ENCODE measurements around the gene KMT2C.

The KMT2C gene

DNA sequence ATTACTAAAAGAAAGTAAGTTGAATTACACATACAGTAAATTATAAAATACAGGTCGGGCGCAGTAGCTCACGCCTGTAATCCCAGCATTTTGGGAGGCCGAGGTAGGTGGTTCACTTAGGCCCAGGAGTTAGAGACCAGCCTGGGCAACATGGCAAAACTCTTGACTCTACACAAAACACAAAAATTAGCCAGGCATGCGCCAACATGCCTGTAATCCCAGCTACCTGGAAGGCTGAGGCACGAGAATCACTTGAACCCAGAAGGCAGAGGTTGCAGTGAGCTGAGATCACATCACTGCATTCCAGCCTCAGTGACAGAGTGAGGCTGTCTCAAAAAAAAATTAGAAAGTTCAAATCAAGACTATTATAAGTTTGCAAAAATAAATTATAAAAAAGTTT lies 235.4 kb downstream of the KMT2C start:
- no peak for DNase-seq (ENCODE audit: low spot score)

DNA sequence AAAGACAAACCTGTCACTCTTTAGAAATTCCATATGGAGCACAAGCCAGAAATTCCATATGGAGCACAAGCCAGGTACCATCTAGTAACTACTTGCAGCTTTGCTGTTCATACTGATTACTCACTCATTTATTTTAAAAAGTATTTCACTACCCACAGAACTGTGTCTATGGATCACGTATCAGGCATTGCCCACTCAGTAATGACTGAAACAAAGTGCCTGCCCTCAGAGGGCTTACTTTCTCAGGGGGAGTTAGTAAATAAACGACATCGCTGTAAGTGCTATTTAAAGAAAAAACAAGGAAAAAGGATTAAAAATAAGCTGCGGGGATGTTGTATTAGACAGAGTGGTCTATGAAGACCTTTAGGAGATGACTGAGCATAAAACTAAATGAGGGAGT lies 239.4 kb downstream of the KMT2C start:
- no peak for DNase-seq (ENCODE audit: low spot score)

GRCh38 chr7:152193880-152194279 lies 241.9 kb downstream of the KMT2C start:
- DNase-seq (ENCODE audit: low spot score), result no peak

DNA sequence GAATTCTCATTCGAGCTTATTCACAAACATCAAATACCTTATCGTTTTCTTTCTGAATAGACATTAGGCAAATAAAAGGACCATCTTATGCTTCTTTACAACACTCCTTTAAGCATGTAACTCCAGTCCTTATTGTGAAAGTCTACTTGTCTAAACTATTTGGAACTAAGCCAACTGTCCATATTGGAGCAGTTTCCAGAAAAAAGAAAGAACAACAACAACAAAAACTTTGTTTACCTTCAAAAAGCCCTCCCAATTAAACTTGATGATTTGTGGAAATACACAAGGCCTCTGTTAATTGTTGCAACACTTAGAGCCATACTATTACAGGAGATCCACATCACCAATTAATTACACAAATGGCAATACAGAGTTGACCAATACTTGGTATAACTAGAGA lies 246.7 kb downstream of the KMT2C start:
- no peak for DNase-seq (ENCODE audit: low spot score)

- no peak for DNase-seq (ENCODE audit: low spot score)
Observed at GRCh38 chr7:152185558-152185957, 250.2 kb downstream of the KMT2C start.

GRCh38 chr7:152180587-152180986 lies 255.2 kb downstream of the KMT2C start:
- DNase-seq (ENCODE audit: low spot score), result no peak

DNA sequence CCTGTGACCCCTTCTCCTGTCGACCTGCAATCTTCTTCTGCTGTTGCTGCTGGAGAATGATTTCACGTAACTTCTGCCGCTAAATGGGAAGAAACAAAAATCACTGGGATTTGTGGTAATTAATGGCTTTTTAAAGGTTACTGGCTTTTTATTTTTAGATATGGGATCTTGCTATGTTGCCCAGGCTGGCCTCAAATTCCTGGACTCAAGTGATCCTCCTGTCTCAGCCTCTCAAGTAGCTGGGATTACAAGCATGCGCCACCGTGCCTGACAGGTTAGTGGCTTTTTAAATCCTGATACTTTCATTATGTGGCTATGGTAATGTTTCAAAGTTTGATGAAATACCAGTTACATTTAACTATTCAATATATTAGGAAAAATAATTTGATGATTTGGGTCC lies 255.8 kb downstream of the KMT2C start:
- no peak for DNase-seq (ENCODE audit: low spot score)

GRCh38 chr7:152178405-152179058 lies 257.3 kb downstream of the KMT2C start:
- no peak for DNase-seq (ENCODE audit: low spot score)

DNA sequence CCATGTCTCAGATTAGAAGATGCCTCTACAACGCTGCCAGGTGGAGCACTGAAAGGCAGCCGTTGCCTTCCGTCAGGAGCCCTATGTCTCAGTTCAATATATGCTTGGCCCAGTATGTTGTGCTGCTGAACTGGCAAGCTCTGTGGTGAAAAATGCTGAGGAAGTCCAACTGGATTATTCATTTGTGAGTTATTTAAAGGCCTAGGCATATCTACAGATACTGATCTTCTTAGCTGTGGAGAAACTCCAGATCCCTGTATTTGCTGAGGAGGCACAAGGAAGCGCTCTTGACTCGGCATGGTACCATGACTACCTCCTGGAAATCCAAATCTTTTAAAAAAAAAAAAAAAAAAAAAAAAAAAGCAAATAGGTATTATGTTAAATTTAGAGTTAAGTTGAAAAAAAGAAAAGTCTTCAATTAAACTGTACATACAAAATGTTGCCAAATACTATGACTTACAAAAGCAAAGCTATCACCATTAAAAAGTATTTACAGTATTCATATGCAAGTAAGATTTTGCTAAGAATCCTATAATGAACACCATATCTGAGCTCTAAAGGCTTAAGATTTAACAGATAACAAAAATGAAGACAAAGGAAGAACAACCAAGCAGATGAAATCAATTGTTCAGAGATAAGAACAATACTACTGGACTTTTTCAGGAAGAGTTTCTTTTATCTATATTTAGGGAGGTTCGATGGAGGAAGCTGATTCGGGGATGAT lies 258.0 kb downstream of the KMT2C start:
- DNase-seq (ENCODE audit: low spot score), result no peak

DNA sequence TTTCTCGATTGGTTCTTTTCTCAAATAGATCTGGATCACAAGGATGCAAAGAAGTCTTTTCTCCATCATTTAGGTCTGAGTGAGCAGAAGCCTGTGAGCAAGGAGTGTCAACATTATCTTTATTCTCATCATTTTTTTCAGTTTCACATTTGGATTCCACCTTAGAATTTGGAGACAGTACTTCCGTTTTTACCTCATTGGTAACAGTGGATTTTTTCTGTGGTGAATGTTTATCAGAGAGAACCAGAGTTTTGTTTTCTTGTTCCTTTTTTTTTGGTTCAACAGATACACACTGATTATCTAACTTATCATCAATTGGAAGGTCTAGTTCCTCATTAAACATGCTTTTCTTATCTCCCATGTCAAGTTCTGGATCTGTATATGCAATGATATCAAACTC lies 259.0 kb downstream of the KMT2C start:
- no peak for DNase-seq (ENCODE audit: low spot score)

GRCh38 chr7:152173372-152174070 lies 262.3 kb downstream of the KMT2C start:
- no peak for DNase-seq (ENCODE audit: low spot score)

DNA sequence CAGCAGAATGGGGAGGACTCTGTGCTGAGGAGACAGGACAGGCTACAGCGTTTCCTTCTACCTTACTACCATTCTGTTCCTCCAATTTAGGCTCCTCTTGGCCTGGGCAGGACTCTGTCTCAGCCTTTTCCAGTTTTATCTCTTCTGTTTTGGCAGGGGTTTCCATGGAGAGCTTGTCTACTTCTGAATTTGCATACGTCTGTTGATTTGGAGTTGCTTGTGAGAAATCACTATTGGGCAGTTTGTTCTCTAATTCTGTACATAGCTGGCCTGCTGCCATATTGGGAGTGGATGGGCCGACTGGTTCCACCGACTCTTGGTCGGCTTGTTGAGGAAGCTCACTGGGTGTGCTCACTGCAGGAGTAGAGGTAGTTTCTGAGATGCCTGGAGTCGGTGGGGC lies 273.5 kb downstream of the KMT2C start:
- no peak for DNase-seq (ENCODE audit: low spot score)

DNA sequence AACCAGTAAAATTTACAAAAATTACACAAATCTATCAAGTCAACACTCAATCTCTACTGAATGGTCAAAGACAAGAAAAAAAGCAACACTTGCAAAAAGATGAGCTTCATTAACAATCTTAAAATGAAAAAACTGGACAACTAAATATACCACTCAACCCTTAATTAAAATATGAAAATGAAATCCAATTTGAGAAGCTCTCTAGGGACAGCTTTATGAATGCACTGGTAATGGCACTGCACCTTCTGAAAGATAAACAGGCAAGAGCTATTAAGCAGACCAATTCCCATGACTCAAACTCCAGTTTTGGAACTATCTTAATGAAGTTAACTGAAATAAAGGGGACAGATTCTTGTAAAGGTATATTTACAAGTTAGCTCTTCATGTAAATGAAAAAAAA lies 274.6 kb downstream of the KMT2C start:
- no peak for DNase-seq (ENCODE audit: low spot score)

DNA sequence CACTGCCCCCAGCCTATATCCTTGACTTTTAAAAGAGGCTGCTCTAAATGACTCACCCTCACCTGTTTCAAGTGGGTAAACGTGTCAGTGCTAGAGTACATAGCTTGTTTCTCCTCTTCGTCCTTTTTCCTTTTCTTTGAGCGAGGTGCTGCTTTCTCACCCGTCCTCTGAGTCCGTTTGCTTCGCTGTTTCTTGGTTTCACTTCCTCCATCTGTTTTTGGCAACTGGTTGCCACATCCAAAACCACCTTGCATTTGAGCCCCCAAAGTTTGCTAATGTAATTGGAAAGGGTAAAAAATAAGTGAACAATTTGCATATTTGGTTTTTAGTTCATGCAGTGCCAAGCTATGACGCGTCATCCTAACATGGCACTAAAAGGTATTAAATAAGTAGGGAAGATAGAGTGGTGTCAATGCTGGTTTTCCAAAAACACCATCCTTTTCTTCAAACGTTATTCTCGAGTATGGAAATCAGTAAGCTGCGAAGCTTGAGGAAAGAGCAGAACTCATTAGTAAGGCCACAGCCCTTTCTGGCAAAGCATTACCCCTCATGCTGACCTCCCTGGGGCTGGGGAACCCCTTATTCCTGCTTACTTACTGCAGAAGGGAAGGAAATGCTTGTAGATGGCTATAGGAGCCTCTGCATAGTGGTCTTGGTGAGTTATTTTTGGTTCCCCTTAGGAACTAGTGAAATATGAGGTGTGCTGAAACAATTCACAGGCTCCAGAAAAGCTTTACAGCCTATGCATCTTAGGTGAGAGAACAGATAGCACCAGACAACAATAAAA lies 276.8 kb downstream of the KMT2C start:
- no peak for DNase-seq (ENCODE audit: low spot score)

DNA sequence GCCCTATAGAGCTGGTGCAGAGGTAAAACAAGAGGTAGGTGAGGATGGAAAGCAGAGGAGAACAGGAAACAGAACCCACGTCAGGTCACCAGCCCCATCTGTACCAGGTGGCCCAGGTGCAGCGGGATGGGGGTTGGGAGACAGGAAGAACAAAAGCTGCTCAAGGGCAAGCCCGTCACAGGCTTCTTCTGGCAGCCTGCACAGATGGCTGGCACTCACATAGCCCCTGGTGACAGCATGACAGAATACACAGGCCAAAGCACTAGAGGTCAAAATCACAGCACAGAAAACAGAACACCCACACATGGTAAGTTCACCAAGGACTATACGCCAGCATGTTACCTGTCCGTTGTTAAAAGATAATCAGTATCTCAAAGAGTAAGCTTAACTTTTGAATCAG lies 283.5 kb downstream of the KMT2C start:
- no peak for DNase-seq (ENCODE audit: low spot score)

- no peak for DNase-seq (ENCODE audit: low spot score)
Observed at GRCh38 chr7:152149363-152149762, 286.4 kb downstream of the KMT2C start.

- DNase-seq (ENCODE audit: low spot score), result no peak
Observed at GRCh38 chr7:152148706-152149105, 287.1 kb downstream of the KMT2C start.

DNA sequence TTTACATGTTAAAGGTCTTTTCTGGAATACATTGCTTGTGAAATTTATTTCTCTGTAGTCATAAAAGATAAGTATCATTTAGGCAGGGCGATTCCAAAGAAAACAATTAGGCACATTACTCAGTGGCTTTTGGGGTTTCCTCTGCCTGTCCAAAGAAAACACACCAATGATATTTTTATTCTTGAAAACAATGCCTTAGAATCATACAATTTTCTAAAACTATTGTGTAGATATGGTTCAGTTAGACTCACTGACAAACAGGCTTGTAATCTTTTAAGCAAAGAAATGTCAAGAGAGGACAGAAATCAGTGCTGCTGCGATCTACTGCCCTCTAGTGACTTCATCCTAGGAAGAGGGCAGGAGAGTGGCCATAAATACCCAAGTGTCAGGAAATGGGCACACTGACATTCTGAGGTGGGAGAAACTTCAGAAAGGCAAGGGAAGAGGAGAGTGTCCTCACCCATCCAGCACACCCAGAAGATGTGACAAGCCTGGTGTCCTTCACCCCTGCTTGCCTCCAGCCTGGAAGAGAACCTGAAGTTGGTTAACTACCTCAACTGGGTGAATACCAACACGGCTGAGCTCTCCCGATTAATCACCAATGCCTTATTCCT lies 289.8 kb downstream of the KMT2C start:
- DNase-seq (ENCODE audit: low spot score), result peak; percentile 50

GRCh38 chr7:152144557-152145245 lies 291.1 kb downstream of the KMT2C start:
- no peak for DNase-seq (ENCODE audit: low spot score)

- DNase-seq (ENCODE audit: low spot score), result no peak
Observed at GRCh38 chr7:152142976-152143595, 292.7 kb downstream of the KMT2C start.

GRCh38 chr7:152140560-152140959 lies 295.2 kb downstream of the KMT2C start:
- DNase-seq (ENCODE audit: low spot score), result no peak
